LoVo (cell line): Measurements from ENCODE around the gene SULT1C4.
"Not testable (repeated sequence)": the region's sequence is repeated elsewhere in the genome, so short reads cannot be mapped to it uniquely, and the experiment has no call there.

Source experiments
- DNase-seq: peaks from one replicate; pipeline ENCODE4 v3.0.0-alpha.2; 2016; ENCODE audit warnings: low spot score

Gene SULT1C4

DNA sequence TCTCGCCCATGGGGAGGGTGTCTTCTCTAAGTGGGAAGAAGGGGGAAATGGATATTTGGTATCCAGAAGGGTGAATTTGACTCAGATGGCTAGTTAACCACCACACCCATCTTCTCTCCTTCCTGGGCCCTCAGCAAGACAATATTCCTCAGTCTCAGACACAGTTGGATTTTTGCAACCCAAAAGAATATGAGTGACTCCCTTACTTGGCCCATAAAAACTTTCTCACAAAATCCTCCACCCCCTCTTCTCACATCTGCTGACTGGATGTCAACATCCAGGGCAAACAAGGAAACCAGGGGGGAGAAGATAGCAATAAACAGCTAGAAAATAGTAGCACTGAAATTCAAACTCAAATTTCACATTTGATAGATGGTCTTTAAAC, 35.9 kb downstream of the SULT1C4 start:
- no peak for DNase-seq

GRCh38 chr2:108414256-108414876, 36.6 kb downstream of the SULT1C4 start:
- DNase-seq, result no peak

DNA sequence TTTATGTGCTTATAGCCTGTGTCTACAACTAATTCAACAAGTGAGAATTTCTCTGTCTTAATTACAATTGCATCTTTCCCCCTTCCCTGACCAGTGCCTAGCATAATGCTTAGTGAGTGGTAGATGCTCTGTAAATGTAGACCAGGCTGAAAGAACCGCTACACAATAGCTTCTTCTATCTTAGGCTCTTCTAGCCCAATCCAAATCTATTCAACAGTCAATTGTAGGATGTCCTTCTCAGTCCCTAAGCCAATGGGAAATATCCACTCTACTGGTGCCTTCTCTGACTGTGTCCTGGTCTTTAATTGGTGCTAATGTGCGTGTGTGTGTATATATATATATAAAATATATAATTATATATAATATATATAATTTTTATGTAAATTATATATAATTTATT, 37.2 kb downstream of the SULT1C4 start:
- no peak for DNase-seq

- DNase-seq, result no peak
Observed at GRCh38 chr2:108417254-108417653, 39.5 kb downstream of the SULT1C4 start.

DNA sequence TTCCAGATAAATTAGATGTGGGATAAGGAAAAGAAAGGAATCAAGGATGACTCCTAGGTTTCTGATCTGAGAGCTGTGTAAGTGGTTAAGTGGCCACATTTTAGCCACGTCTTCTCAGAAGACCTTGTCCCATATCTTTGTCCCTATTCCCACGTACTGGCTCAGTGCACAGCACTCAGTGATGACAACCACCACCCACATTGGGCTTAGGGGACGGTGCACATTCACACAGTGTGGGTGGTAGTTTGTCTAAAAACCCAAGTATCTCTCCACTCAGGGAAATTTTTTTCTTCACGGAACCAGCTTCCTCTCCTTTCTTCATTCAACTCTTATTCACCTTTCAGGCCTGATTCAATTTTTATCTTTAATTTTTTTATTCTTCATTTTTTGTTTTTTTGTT, 40.7 kb downstream of the SULT1C4 start:
- DNase-seq, result no peak

GRCh38 chr2:108423067-108423466, 45.3 kb downstream of the SULT1C4 start:
- DNase-seq, result no peak

DNA sequence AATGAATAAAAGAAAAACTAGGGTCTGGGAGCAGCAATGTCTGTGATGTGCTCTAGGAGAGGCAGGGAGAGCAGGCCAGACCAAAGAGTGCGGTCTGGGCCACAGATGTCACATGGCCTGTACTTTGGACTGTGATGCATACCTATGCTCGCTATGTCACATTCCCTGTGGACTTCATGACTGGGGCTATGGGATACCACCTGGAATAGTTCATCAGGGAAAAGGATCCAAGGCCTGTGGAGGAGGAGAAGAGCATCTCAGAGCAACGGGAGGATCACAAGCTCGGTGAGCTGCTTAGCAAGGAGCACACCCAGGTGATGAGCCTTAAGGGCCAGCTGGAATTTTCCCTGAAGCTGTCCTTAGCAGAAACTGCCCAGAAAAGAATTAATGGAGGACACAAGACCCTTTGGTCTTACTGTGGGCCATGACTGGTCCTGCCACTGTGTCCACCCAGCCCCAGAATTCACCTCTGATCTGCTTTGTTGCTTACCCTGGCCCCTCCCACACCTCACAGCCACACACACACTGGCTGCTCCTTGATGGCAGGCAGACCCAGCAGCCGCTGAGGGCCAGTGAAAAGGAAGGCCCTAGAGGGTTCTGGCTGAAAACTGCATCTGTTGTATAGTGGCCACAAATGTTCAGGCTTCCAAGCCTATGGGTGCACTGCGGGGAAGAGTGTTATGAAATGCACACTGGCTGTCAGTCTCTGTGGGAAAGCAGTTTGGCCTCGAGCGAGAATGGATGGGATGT, 45.9 kb downstream of the SULT1C4 start:
- DNase-seq, result peak; percentile 24

GRCh38 chr2:108428286-108429009, 50.7 kb downstream of the SULT1C4 start:
- no peak for DNase-seq

- DNase-seq, result not testable (repeated sequence)
Observed at GRCh38 chr2:108435578-108435977, 57.8 kb downstream of the SULT1C4 start.

- no peak for DNase-seq
Observed at GRCh38 chr2:108436976-108437375, 59.2 kb downstream of the SULT1C4 start.
